Measurements from ENCODE around the gene RFTN2. TPM values are rescaled to one million over a fixed set of nuclear protein-coding genes. Genes with fewer than 3 reads are reported as not detected.
"Not testable (repeated sequence)": the region's sequence is repeated elsewhere in the genome, so short reads cannot be mapped to it uniquely, and the experiment has no call there.

Gene RFTN2
- total RNA-seq, 2 experiments from 2014 or later = 0.08 to 0.88 TPM

DNA sequence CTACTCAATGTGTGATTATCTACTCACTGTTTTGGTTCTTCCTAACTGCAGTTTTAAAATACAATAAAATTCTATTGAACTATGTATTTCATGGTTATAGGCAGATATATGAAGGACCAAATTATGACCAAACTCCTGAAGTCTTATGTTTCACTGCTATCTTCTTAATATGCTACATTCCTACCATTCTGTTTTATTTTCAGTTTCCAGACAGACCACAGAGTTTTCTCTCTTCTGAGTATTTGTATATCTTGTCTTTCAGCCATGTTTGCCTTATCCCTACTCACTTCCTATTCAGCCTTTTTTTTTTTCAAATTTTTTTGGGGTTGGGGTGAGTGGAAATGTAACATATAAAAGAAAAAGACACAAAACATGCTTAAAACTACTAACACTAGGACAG lies 6.3 kb downstream of the RFTN2 start:
- Mint-ChIP-seq H3K27ac (no peak overlapping the region), H3K9me3 (peaks cover 8% of the 10 kb centered on the region), H3K27me3 (peaks cover 7% of the 10 kb centered on the region), H3K36me3 (peaks cover 3% of the 10 kb centered on the region), H3K4me1 (peaks cover 2% of the 10 kb centered on the region), H3K4me3 (no peak overlapping the region)
- no peak for ATAC-seq (ENCODE audit: low read depth)
- POLR2A ChIA-PET = no interaction called here
- DNase-seq = no peak

DNA sequence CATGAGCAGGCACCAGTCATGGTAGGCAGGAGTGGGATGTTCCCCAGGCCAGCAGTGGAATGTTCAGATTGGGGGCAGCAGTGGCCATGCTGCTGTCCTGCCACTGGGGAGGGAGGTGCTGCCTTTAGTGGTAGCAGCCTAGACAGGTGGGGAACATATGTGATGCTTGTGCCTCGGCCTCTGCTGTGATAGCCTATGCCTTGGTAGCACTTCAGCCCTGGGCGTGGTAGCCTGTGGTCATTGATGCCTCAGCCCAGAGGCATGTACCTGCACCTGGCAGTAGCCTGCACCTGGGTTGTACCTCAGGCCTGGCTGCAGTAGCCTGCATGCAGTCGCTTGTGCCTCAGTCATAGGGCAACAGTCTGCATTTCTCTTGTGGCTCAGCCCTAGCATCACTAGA lies 7.1 kb downstream of the RFTN2 start:
- H3K27me3 Mint-ChIP-seq = peaks cover 7% of the 10 kb centered on the region
- peaks cover 8% of the 10 kb centered on the region for H3K9me3 Mint-ChIP-seq
- DNase-seq (no peak), ATAC-seq (ENCODE audit: low read depth) (no peak)
- no peak overlapping the region for H3K4me3 Mint-ChIP-seq
- H3K4me1 Mint-ChIP-seq = peaks cover 2% of the 10 kb centered on the region
- peaks cover 3% of the 10 kb centered on the region for H3K36me3 Mint-ChIP-seq
- POLR2A ChIA-PET = no interaction called here
- no peak overlapping the region for H3K27ac Mint-ChIP-seq

DNA sequence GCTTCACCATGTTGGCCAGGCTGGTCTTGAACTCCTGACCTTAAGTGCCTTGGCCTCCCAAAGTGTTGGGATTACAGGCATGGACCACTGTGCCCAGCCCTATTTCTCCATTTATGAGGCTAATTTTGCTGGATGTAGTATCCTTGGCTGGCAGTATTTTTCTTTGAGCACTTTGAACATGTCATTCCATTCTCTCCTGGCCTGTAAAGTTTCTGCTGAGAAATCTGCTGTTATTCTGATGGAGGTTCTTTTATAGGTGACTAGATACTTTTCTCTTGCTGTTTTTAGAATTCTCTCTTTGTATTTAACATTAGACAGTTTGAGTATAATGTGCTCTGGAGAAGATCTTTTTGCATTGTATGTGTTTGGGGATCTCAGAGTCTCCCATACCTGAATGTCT lies 9.1 kb downstream of the RFTN2 start:
- ATAC-seq (ENCODE audit: low read depth) (no peak), DNase-seq (no peak)
- no peaks in the 10 kb centered on the region for H3K27me3 Mint-ChIP-seq
- POLR2A ChIA-PET = no interaction called here
- peaks cover 2% of the 10 kb centered on the region for H3K4me1 Mint-ChIP-seq
- H3K9me3 Mint-ChIP-seq = peaks cover 8% of the 10 kb centered on the region
- peaks cover 3% of the 10 kb centered on the region for H3K36me3 Mint-ChIP-seq
- H3K27ac Mint-ChIP-seq = no peak overlapping the region
- no peak overlapping the region for H3K4me3 Mint-ChIP-seq

DNA sequence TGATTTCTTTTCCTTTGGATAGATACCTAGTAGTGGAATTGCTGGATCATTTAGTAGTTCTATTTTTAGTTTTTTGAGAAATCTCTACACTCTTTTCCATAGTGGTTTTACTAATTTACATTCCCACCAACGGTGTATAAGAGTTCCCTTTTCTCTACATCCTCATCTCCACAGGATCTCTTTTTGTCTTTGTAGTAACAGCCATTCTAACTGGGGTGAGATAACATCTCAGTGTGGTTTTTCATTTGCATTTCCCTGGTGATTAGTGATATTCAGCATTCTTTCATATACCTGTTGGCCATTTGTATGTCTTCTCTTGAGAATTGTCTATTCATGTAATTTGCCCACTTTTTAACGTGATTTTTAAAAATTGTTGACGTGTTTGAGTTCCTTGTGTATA lies 13.8 kb downstream of the RFTN2 start:
- Mint-ChIP-seq H3K4me1 (peaks cover 2% of the 10 kb centered on the region), H3K4me3 (no peak overlapping the region), H3K27ac (no peak overlapping the region), H3K36me3 (no peaks in the 10 kb centered on the region), H3K27me3 (peaks cover 2% of the 10 kb centered on the region), H3K9me3 (peaks cover 2% of the 10 kb centered on the region)
- POLR2A ChIA-PET = no interaction called here
- DNase-seq (no peak), ATAC-seq (ENCODE audit: low read depth) (no peak)

DNA sequence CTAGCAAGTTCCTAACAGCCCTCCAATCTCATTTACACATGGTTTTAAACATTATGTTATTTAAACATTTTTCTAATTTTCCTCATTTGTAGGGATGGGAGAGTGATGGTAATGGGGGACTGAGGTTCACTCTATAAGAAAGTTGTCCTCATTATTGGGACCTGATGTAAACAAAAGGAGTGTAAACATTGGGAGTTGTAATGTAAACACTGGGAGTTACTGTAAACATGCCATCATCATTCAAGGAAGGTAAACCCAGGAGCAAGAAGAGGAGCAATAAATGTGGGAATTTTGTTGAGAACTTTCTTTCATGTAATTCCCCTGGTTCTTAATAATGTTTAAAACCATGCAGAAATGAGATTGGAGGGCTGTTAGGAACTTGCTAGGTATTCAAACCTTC lies 17.8 kb downstream of the RFTN2 start:
- no peaks in the 10 kb centered on the region for H3K9me3 Mint-ChIP-seq
- POLR2A ChIA-PET = no interaction called here
- H3K4me3 Mint-ChIP-seq = no peak overlapping the region
- no peaks in the 10 kb centered on the region for H3K4me1 Mint-ChIP-seq
- H3K36me3 Mint-ChIP-seq = no peaks in the 10 kb centered on the region
- DNase-seq (no peak), ATAC-seq (ENCODE audit: low read depth) (no peak)
- H3K27me3 Mint-ChIP-seq = peaks cover 2% of the 10 kb centered on the region
- H3K27ac Mint-ChIP-seq = no peak overlapping the region

DNA sequence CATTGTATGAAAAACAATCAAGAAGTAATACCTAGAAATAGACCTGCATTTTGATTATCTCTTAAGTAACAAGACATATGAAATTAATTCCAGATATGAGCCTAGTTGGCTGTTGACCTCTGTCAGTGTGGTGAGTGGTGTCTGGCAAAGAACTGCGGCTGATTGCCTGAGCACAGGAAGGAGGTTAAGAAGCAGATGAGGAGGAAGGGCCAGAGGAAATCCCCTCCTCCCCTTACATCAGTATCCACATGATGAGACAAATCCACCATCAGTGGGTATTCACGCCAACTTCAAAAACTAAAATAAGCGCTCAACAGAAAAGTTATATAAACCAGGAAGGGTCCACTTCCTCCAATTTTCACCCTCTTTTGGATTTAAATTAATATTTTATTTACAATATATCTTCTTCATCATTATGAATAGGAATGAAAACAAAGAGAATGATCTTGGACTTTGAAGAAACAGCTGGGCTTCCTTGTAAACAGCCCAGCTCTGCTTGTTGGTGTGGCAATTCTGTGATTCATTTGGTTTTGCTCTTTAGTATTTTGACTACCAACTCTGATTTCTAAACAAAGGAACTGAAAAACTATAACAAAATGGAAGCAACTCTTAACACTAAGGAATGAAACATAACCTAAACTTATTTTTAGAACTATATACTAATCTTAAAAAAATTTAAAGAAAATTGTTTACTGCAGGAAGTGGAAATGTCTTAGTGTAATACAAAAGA lies 27.3 kb downstream of the RFTN2 start:
- Mint-ChIP-seq H3K27ac (no peak overlapping the region), H3K36me3 (no peaks in the 10 kb centered on the region), H3K27me3 (peaks cover 9% of the 10 kb centered on the region), H3K4me3 (no peak overlapping the region), H3K9me3 (peaks cover 1% of the 10 kb centered on the region), H3K4me1 (no peaks in the 10 kb centered on the region)
- POLR2A ChIA-PET = no interaction called here
- no peak for DNase-seq
- ATAC-seq (ENCODE audit: low read depth) = no peak

DNA sequence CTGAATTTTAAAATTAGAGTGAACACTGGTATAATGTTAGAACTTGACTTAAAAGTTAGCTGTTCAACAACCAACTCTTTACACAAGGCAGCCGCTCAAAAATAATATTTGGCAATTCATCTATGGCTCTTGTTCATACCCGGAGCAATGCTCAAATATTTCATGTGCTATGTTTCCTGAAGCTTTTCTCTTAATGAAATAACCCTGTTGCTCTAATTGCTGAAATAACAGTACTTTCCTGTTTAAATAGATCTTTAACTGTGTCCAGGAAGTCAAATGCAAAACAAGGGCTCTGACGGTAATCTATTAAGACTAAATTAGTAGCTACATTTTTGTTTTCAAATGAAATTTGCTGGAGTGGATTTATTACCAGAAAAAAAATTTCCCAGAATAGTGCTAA lies 33.7 kb downstream of the RFTN2 start:
- H3K27me3 Mint-ChIP-seq = peaks cover 5% of the 10 kb centered on the region
- no peaks in the 10 kb centered on the region for H3K4me1 Mint-ChIP-seq
- H3K4me3 Mint-ChIP-seq = no peak overlapping the region
- POLR2A ChIA-PET = no interaction called here
- no peak for ATAC-seq (ENCODE audit: low read depth)
- DNase-seq = no peak
- H3K27ac Mint-ChIP-seq = no peak overlapping the region
- H3K36me3 Mint-ChIP-seq = peaks cover 1% of the 10 kb centered on the region
- H3K9me3 Mint-ChIP-seq = peaks cover 1% of the 10 kb centered on the region

DNA sequence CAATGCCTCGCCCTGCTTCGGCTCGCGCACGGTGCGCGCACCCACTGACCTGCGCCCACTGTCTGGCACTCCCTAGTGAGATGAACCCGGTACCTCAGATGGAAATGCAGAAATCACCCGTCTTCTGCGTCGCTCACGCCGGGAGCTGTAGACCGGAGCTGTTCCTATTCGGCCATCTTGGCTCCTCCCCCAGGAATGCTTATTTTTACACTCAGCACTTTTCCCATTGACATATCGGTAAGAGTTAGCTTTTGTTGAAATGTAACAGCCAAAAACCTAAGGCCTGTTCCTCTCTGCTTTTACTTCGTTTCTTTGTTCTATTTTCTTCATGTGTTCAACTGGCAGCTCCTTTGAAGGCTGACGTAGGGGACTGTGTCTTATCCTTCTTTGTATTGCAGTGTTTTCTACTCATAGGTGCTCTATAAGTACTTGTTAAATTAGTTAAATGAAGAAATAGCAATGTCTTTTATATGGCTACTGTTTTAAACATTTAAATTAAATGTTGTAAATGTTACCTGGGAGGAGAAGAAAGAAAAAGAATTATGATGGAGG lies 34.7 kb downstream of the RFTN2 start:
- H3K27ac Mint-ChIP-seq; DNase-seq; ATAC-seq (ENCODE audit: low read depth); H3K36me3 Mint-ChIP-seq; H3K9me3 Mint-ChIP-seq; H3K27me3 Mint-ChIP-seq; POLR2A ChIA-PET; H3K4me1 Mint-ChIP-seq: not testable (repeated sequence)
- peak overlapping the region; percentile 42 for H3K4me3 Mint-ChIP-seq

DNA sequence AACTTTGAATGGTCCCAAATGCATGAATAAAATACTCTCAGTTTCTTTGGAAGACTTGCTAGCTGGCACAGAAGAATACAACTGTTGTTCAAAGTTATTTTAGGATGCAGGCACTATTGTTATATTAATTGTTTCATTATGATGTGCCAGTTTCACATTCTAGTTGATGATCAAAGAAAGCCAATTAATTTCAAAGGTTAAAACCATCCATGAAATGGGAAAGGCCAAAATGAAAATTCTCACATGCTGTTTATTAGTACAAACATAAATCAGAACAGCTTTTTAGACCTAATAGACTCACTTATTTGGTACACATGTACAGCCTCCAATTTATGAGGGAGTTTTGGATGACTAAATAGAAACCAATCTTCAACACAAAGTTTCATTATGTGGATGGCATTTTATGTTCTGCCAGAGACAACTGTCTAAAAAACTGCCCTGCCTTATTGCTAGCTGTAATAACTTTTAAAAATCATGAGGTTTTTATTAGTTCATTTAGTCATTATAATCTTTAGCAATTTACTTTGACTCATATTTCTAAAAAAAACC lies 42.2 kb downstream of the RFTN2 start:
- Mint-ChIP-seq H3K27ac (no peak overlapping the region), H3K9me3 (peaks cover 4% of the 10 kb centered on the region), H3K4me3 (no peak overlapping the region), H3K4me1 (no peaks in the 10 kb centered on the region), H3K27me3 (no peaks in the 10 kb centered on the region), H3K36me3 (peaks cover 2% of the 10 kb centered on the region)
- DNase-seq (no peak), ATAC-seq (ENCODE audit: low read depth) (no peak)
- POLR2A ChIA-PET = no interaction called here

DNA sequence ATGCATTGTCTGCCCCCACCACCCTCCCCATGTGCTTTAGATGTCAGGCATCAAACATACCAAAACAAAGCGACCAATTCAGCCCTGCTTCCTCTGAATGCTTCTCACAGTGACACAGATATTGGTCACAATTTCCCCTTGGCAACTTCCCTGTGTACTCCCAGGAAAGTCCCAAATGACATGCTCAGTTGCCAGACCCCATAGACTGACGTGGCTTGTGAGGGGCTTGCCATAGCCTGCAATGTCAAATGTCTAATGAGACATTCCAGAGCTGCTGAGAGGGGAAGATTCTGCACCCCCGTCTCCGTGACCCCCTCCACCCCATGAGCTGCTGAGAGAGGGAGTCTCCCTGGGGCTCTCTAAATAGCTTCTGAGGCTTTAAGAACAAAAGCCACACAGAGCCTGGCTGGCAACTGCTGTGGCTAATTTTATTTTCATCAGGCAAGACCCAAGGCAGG lies 47.3 kb downstream of the RFTN2 start:
- ATAC-seq (ENCODE audit: low read depth) = no peak
- peaks cover 4% of the 10 kb centered on the region for H3K4me1 Mint-ChIP-seq
- no peak overlapping the region for H3K4me3 Mint-ChIP-seq
- peaks cover 2% of the 10 kb centered on the region for H3K27me3 Mint-ChIP-seq
- H3K9me3 Mint-ChIP-seq = peaks cover 4% of the 10 kb centered on the region
- POLR2A ChIA-PET = no interaction called here
- no peak overlapping the region for H3K27ac Mint-ChIP-seq
- peaks cover 2% of the 10 kb centered on the region for H3K36me3 Mint-ChIP-seq
- DNase-seq = no peak

DNA sequence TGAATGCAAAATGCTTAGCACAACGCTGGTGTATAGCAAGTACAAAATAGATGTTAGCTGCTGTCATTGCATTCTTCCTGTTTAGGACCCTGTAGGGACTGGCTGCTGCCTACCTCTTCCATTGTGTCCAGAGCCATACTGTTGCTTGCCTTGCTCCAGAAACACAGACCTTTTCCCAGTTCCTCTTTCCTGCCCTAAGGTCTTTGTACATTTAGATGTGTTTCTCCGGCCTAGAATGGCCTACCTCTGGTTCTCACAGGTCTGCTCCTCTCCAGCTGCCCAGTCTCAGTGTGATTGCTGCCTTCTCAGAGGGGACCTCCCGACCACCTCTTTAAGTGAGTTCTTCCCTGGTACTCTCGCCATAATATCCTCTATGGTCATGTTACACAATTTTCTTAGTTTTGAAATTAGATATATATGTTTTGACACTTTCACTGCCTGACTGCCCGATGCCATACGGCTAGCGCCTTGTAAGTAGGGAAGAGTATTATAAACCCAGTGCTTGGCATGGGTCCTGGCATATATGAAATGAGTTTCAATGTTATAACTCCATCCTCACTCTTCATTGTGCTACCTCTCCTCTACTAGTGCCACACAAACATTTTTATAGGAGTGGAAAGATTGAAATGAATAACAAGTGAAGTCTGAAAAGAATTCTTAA lies 48.3 kb downstream of the RFTN2 start:
- H3K27me3 Mint-ChIP-seq = peaks cover 2% of the 10 kb centered on the region
- DNase-seq (no peak), ATAC-seq (ENCODE audit: low read depth) (no peak)
- H3K4me3 Mint-ChIP-seq = no peak overlapping the region
- peaks cover 4% of the 10 kb centered on the region for H3K4me1 Mint-ChIP-seq
- peaks cover 2% of the 10 kb centered on the region for H3K9me3 Mint-ChIP-seq
- no peak overlapping the region for H3K27ac Mint-ChIP-seq
- H3K36me3 Mint-ChIP-seq = peaks cover 2% of the 10 kb centered on the region
- POLR2A ChIA-PET = no interaction called here

DNA sequence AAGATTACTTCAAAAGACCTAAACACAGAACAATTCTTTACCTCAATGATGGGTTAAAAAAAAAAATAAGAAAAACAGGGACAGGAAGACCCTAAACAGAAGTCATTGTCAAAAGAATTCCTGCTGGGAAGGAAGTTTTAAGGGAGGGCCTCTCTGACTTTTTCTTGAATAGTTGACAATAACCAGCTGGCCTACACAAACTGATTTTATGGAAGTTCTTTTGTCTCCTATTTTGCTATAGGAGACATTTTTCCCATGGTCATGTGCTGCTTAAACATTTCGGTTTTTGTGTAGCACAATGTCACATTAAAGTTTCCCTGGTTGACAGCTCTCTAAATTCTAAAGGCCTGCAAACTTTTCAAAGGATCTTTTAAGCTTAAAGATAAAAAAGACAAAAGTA lies 55.3 kb downstream of the RFTN2 start:
- H3K27ac Mint-ChIP-seq = no peak overlapping the region
- H3K36me3 Mint-ChIP-seq = no peaks in the 10 kb centered on the region
- H3K9me3 Mint-ChIP-seq = no peaks in the 10 kb centered on the region
- no peaks in the 10 kb centered on the region for H3K4me1 Mint-ChIP-seq
- DNase-seq (no peak), ATAC-seq (ENCODE audit: low read depth) (no peak)
- no peaks in the 10 kb centered on the region for H3K27me3 Mint-ChIP-seq
- POLR2A ChIA-PET = no interaction called here
- H3K4me3 Mint-ChIP-seq = no peak overlapping the region

DNA sequence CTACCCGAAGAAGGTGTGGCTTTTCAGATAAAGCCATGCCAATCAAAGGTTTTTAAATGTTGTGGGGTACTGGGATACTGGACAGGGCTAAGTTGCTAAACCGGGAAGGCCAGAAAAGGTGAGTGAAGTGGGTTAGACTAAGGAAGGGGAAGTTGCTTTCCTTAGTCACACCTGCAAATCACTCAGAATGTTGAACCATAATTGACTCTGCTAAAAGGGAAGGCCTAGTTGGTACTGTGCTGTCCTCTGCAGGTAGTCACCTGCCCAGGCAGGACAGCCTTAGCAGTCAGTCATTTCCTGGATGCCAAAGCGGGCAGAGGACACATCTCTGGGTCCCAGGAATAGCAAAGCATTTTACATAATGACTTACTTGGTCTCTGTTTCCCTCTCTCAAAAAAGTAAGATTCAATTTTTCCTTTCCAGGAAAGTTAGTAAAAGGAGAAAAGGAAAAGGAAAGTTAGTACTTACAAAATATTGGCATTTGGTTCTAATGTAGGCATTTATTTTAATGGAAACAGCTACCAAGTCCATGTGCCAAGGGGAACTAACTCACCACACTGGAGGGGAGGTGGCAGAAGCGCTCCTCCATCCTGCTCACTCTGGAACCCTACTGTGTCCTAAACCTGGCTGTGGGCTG lies 60.3 kb downstream of the RFTN2 start:
- POLR2A ChIA-PET = no interaction called here
- Mint-ChIP-seq H3K4me1 (peaks cover 2% of the 10 kb centered on the region), H3K9me3 (no peaks in the 10 kb centered on the region), H3K4me3 (no peak overlapping the region), H3K27me3 (no peaks in the 10 kb centered on the region), H3K36me3 (no peaks in the 10 kb centered on the region), H3K27ac (no peak overlapping the region)
- DNase-seq (no peak), ATAC-seq (ENCODE audit: low read depth) (no peak)

DNA sequence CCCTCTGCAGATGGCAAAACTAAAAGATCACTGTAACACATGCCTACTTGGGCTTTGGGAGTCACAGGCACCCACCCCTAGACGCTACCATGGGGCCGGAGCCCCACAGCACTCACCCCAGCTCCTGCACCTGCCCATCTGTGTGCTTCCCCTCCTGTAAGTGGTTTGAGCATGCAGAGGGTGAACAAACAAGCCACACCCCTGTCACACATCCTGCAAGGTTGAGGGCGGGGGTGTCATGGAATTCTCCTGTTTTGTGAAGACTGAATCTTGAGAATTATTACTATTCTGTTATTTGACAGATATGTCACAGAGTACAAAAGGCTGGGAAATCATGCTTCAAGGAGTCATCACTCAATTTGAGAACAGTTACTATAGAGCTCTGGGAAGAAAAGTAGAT lies 60.9 kb downstream of the RFTN2 start:
- ATAC-seq (ENCODE audit: low read depth) = no peak
- Mint-ChIP-seq H3K4me3 (no peak overlapping the region), H3K27ac (no peak overlapping the region), H3K36me3 (peaks cover under 1% of the 10 kb centered on the region), H3K9me3 (no peaks in the 10 kb centered on the region), H3K27me3 (no peaks in the 10 kb centered on the region), H3K4me1 (peaks cover 2% of the 10 kb centered on the region)
- POLR2A ChIA-PET = no interaction called here
- DNase-seq = no peak
